Keratinocyte (primary cell): ENCODE measurements around the gene CCDC179. TPM values are rescaled to one million over a fixed set of nuclear protein-coding genes. Genes with fewer than 3 reads are reported as not detected.

Experiments
- DNase-seq: peaks from one replicate; pipeline ENCODE4 v3.0.0-alpha.2; 2011; ENCODE audit warnings: low read depth, missing footprints, low spot score
- FAIRE-seq: peaks from 2 replicates; lab custom pipeline; 2011; peaks lifted over from hg19 to GRCh38; lab: Jason Lieb, UNC
- H2AFZ ChIP-seq: 2 replicates; pipeline ENCODE4 v1.6.0; 2012; ENCODE audit warnings: low read length, control low read depth, inconsistent platforms; ENCODE audit not compliant: control insufficient read depth
- H3K27ac ChIP-seq: 2 replicates; pipeline ENCODE4 v1.5.1; 2011; ENCODE audit warnings: low read length; ENCODE audit not compliant: control insufficient read depth, insufficient read depth
- H3K27me3 ChIP-seq: 3 replicates; pipeline ENCODE4 v1.6.0; 2011; ENCODE audit warnings: low read length; ENCODE audit not compliant: control insufficient read depth, insufficient read depth; ENCODE audit errors: extremely low read depth
- H3K36me3 ChIP-seq, 2 experiments: 2 replicates in 1 of 2; 3 replicates in 1 of 2; pipeline ENCODE4 v1.5.1; 2011; ENCODE audit warnings: low read length in 2 of 2, mild to moderate bottlenecking in 1 of 2; ENCODE audit not compliant: control insufficient read depth in 2 of 2, insufficient read depth in 2 of 2; ENCODE audit errors: extremely low read depth in 1 of 2
- H3K4me1 ChIP-seq: 3 replicates; pipeline ENCODE4 v1.5.1; 2011; ENCODE audit warnings: low read length; ENCODE audit not compliant: control insufficient read depth, insufficient read depth; ENCODE audit errors: extremely low read depth
- H3K4me2 ChIP-seq: 3 replicates; pipeline ENCODE4 v1.6.0; 2011; ENCODE audit warnings: low read depth, low read length; ENCODE audit not compliant: control insufficient read depth, insufficient read depth; ENCODE audit errors: extremely low read depth
- H3K4me3 ChIP-seq, 3 experiments: fragments of 200-600 bp in 1 of 3; sonication (generic) in 1 of 3; 2 replicates in 2 of 3; 3 replicates in 1 of 3; pipeline ENCODE4 v1.5.1; 2011 to 2016; ENCODE audit warnings: low read length in 3 of 3, mild to moderate bottlenecking in 3 of 3, control low read depth in 2 of 3, inconsistent platforms in 1 of 3, low read depth in 1 of 3, mixed read lengths in 1 of 3, mixed run types in 1 of 3, moderate library complexity in 1 of 3; ENCODE audit not compliant: control insufficient read depth in 2 of 3, insufficient read depth in 2 of 3; ENCODE audit errors: extremely low read depth in 1 of 3
- H3K79me2 ChIP-seq: 2 replicates; pipeline ENCODE4 v1.6.0; 2012; ENCODE audit warnings: low read length; ENCODE audit not compliant: control insufficient read depth, insufficient read depth
- H3K9ac ChIP-seq: 3 replicates; pipeline ENCODE4 v1.6.0; 2011; ENCODE audit warnings: low read length; ENCODE audit not compliant: control insufficient read depth, insufficient read depth; ENCODE audit errors: extremely low read depth
- H3K9me1 ChIP-seq: 3 replicates; pipeline ENCODE4 v1.6.0; 2011; ENCODE audit warnings: low read length; ENCODE audit not compliant: control insufficient read depth, insufficient read depth; ENCODE audit errors: extremely low read depth
- H3K9me3 ChIP-seq: 2 replicates; pipeline ENCODE4 v1.5.1; 2012; ENCODE audit warnings: low read depth, low read length; ENCODE audit not compliant: control insufficient read depth
- H4K20me1 ChIP-seq: 3 replicates; pipeline ENCODE4 v1.6.0; 2011; ENCODE audit warnings: low read length; ENCODE audit not compliant: control insufficient read depth, insufficient read depth; ENCODE audit errors: extremely low read depth
- EZH2 ChIP-seq: IDR thresholded peaks from one replicate; pipeline ENCODE4 v1.6.1; 2012; ENCODE audit warnings: inconsistent platforms, mild to moderate bottlenecking, low read length, moderate library complexity
- dilution Hi-C: fragments of 300-500 bp; cut with MboI; formaldehyde crosslinking; loops from one replicate; pipeline ENCODE4 v1.7.0; 2020; ENCODE audit warnings: low sequenced_read_pairs; ENCODE audit not compliant: extremely low pct_ligation_motif_present
- polyA plus RNA-seq, 5 experiments: library from polyadenylated mRNA; depleted of rRNA in 3 of 5; stranded (reverse) in 3 of 5; stranded (forward) in 1 of 5; unstranded in 1 of 5; fragments of >200 nt; gene quantifications; 1 replicate in 1 of 5; 2 replicates in 3 of 5; 3 replicates in 1 of 5; pipeline versions ENCODE4 v1.2.1 to v1.2.3, GENCODE V29; 2011 to 2012; ENCODE audit warnings: missing spikeins in 2 of 5, low read depth in 1 of 5, low replicate concordance in 1 of 5
- TF ChIP-seq, protein P1 (sequence below), 3 experiments: IDR thresholded peaks in 1 of 3; conservative IDR thresholded peaks in 1 of 3; optimal IDR thresholded peaks in 1 of 3; 2 replicates in 2 of 3; 3 replicates in 1 of 3; pipeline versions ENCODE3 to v1.5.1; 2011; ENCODE audit warnings: low read length in 3 of 3, mild to moderate bottlenecking in 3 of 3, moderate library complexity in 2 of 3, control low read depth in 1 of 3, inconsistent platforms in 1 of 3; ENCODE audit not compliant: insufficient read depth in 2 of 3; ENCODE audit errors: extremely low read depth in 1 of 3

The CCDC179 gene
- polyA plus RNA-seq, 1 donor (not counting 4 experiments of a cell fraction or from before 2014, with no cell fraction given): not detected

DNA sequence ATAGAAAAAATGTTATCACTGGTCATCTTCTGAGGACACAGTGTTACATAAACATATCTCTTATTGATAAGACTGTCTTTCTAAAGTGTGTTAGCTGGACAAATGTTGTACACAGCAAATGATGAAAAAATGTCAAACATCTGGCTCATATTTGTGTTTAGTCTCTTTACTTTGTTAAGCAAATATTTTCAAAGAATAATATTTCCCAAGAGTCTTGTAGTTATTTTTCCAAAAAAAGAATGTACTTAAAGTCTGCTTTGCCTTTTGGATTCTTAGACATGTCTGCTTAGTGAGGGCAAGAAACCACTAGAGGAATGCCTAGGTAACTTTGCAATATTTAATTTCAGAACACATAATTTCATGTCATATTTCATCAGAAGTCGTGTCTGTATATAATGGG, 23.9 kb upstream of the CCDC179 start:
- Histone ChIP-seq H3K9me3 (no peaks in the 10 kb centered on the region), H3K27ac (no peak overlapping the region), H4K20me1 (no peaks in the 10 kb centered on the region), H3K79me2 (no peaks in the 10 kb centered on the region), H3K36me3 (no peaks in the 10 kb centered on the region), H3K4me1 (no peaks in the 10 kb centered on the region), H3K4me2 (no peak overlapping the region), H3K9ac (no peak overlapping the region), H3K27me3 (no peaks in the 10 kb centered on the region), H3K4me3 (no peak overlapping the region), H2AFZ (no peak overlapping the region), H3K9me1 (no peaks in the 10 kb centered on the region)
- FAIRE-seq (no peak), DNase-seq (no peak)
- dilution Hi-C loops: no loop called here
- TF ChIP-seq EZH2: no peak
- TF ChIP-seq, protein P1, sequence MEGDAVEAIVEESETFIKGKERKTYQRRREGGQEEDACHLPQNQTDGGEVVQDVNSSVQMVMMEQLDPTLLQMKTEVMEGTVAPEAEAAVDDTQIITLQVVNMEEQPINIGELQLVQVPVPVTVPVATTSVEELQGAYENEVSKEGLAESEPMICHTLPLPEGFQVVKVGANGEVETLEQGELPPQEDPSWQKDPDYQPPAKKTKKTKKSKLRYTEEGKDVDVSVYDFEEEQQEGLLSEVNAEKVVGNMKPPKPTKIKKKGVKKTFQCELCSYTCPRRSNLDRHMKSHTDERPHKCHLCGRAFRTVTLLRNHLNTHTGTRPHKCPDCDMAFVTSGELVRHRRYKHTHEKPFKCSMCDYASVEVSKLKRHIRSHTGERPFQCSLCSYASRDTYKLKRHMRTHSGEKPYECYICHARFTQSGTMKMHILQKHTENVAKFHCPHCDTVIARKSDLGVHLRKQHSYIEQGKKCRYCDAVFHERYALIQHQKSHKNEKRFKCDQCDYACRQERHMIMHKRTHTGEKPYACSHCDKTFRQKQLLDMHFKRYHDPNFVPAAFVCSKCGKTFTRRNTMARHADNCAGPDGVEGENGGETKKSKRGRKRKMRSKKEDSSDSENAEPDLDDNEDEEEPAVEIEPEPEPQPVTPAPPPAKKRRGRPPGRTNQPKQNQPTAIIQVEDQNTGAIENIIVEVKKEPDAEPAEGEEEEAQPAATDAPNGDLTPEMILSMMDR (optimal IDR thresholded peaks at IDR 0.05 in 1 of 3, IDR thresholded peaks at IDR 0.05 in 1 of 3, conservative IDR thresholded peaks at IDR 0.05 in 1 of 3; ENCODE audit: extremely low read depth in 1 of 3, insufficient read depth in 2 of 3, low read length in 3 of 3): no peak

DNA sequence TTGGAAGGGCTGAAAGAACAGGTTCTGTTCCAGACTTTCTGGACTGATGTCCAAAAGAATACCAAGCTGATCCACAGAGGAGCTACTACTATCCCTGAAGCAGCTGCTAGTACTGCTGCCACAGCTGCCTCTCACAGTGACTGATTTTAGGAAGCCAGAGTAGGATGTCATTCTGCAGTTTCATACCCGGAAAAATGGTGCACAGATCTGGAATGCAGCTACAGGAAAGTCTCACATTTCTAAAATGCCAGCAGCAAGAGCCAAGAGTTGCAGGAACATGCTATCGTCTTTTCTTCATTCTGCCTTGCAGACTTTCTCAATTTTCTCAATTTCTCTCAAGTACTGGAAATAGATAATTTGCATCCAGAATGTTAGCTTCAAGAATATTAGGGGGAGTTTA, 19.4 kb upstream of the CCDC179 start:
- Histone ChIP-seq H3K9ac (no peak overlapping the region), H3K4me1 (no peaks in the 10 kb centered on the region), H3K4me3 (no peak overlapping the region), H4K20me1 (no peaks in the 10 kb centered on the region), H3K79me2 (no peaks in the 10 kb centered on the region), H3K9me1 (no peaks in the 10 kb centered on the region), H3K36me3 (no peaks in the 10 kb centered on the region), H3K9me3 (no peaks in the 10 kb centered on the region), H3K27ac (no peak overlapping the region), H3K27me3 (no peaks in the 10 kb centered on the region), H3K4me2 (no peak overlapping the region), H2AFZ (no peak overlapping the region)
- TF ChIP-seq, protein P1 (optimal IDR thresholded peaks at IDR 0.05 in 1 of 3, IDR thresholded peaks at IDR 0.05 in 1 of 3, conservative IDR thresholded peaks at IDR 0.05 in 1 of 3; ENCODE audit: extremely low read depth in 1 of 3, insufficient read depth in 2 of 3, low read length in 3 of 3): no peak
- no peak for TF ChIP-seq EZH2
- dilution Hi-C loops: no loop called here
- no peak for DNase-seq
- no peak for FAIRE-seq
